PC-3 (cell line): Measurements from ENCODE around the gene CNTRL.

Source experiments
- CTCF ChIP-seq: fragments of 300-600 bp; sonication (generic); conservative IDR thresholded peaks from 2 replicates; pipeline ENCODE4 v1.5.1; 2017; ENCODE audit warnings: antibody characterized with exemption, low read depth, mild to moderate bottlenecking, low read length
- EZH2 ChIP-seq: fragments of 300-600 bp; sonication (generic); IDR thresholded peaks from one replicate; pipeline ENCODE4 v1.6.1; 2017; ENCODE audit warnings: antibody characterized with exemption, mild to moderate bottlenecking, low read length; ENCODE audit not compliant: unreplicated experiment
- EZH2phosphoT487 ChIP-seq: fragments of 300-600 bp; sonication (generic); IDR thresholded peaks from 2 replicates; pipeline ENCODE4 v1.6.1; 2018; ENCODE audit warnings: mild to moderate bottlenecking, antibody characterized with exemption, low read length, borderline replicate concordance

GRCh38 chr9:121135642-121136041, 60.9 kb downstream of the CNTRL start:
- TF ChIP-seq EZH2 (no peak), CTCF (no peak), EZH2phosphoT487 (no peak)
